ENCODE results near the gene SKAP2.
"Not testable (repeated sequence)": the region's sequence is repeated elsewhere in the genome, so short reads cannot be mapped to it uniquely, and the experiment has no call there.

Gene SKAP2

GRCh38 chr7:26857170-26857505 lies 7.3 kb downstream of the SKAP2 start:
- DNase-seq: no peak

DNA sequence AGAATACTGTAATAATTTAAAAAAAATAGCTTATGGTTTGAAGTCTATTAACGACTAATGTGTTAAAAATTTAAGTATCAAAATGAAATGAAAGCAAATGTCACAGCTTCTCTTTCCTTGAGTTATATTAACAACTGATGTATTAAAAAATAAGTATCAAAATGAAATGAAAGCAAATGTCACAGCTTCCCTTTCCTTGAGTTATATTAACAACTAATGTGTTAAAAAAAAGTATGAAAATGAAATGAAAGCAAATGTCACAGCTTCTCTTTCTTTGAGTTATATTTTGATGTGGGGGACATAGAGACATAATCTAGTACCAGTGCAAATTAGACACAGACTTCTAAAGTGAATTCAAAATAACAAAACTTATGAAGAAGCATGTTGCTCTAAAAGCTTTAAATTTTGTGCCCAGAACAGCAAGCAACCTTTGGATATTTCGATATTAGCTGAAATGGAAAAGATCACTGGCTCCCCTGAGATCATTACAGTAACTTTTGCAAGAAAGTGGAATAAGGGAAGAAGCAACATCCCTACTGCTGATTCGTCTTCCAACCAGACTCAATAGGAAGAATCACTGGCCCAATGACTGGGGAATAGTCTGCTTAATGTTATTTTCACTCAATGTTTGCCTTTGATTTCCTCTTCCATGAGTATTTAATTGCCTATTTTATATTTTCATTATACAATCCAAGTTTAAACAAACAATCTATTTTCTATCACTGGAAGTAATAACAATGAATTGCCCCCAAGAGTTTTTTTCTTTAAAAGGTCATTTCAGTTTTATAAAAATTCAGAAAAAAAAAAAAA lies 8.0 kb downstream of the SKAP2 start:
- DNase-seq: no peak

DNA sequence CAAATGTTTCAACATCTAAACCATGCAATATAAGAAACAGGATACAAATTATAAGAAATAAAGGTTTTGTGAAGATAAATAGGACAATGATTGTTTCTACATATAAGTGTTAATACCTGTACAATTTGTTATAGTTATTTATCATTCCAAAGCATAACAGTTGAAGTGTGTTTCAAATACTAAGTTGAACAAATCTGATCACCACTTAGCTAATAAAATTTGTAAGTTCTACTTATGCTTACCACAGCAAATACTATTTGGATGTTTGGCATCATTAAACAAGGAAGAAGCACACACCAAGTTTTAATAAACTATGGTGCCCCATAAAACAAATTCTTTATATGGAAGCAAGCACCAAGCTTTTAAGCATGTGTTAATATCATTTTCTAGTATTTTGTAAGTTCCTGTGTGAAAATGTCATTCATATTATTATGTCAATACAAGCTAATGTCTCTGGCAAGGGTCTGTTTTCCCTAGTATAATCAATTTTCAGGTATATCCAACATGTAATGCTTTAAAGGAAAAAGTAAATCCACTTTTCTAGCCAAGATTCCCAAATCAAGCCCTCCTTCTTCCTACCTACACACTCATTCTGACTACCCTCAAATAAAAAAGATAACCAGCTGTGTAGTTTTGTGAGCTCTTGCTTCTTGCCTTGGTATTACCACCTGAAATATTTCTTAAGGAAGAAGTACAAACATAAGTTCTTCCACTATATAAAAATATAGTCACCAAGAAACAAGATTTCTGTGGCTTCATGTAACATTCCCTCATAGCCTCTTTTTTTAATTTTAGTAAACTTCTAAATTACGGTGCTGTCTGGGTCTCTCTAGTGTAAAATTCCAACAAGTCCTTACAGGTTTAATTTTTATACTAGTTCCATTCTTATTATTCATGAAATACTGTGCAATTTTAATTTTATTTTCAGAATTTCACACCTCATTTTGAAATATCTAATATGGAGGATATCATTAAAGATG lies 9.2 kb downstream of the SKAP2 start:
- no peak for DNase-seq

DNA sequence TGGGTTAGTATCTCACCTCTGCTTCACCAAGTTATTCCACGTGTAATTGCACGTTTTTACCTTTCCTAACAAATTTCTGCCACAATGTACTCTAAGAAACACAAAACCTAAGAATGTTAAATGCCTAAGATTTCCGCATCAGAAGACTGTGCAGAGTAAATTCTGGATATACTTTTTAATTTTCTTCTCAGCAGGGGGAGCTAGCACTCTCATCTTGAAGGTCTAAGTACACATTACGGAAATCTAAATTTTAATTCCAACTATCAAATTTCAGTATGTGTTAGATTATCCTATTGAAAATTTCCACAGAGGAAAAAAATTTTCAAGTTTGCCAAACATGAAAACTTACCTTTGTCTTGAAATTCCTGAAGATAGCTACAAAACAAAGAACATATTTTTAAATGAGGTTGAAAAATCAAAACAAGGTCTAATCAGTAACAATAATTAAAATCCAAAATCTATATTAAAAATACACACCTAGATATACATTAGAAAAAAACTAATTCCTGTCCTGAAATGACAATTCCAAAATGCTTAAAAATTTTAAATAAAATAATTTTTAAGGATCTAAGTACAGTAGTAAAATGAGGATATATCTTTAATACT lies 10.5 kb downstream of the SKAP2 start:
- DNase-seq: no peak

GRCh38 chr7:26850193-26850651 lies 14.2 kb downstream of the SKAP2 start:
- DNase-seq: no peak

DNA sequence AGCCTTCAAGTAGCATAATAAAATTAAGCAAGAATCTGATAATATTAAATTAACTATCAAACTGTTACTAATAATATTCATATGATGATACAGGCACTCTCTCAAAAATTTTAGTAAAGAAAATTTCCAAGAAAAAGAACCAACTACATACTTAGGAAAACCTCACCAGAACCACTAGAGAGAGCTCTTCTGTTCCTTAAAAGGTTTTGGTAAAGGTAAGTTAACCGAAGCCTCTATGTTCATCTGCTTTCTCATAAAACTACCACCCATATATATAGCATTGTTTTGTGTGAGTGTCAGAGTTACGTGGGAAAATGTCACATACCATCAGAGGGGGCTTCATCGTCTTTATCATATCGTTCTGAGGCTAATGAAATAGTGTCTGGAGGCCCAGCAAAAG lies 20.7 kb downstream of the SKAP2 start:
- DNase-seq: no peak

GRCh38 chr7:26842897-26843296 lies 21.5 kb downstream of the SKAP2 start:
- no peak for DNase-seq

DNA sequence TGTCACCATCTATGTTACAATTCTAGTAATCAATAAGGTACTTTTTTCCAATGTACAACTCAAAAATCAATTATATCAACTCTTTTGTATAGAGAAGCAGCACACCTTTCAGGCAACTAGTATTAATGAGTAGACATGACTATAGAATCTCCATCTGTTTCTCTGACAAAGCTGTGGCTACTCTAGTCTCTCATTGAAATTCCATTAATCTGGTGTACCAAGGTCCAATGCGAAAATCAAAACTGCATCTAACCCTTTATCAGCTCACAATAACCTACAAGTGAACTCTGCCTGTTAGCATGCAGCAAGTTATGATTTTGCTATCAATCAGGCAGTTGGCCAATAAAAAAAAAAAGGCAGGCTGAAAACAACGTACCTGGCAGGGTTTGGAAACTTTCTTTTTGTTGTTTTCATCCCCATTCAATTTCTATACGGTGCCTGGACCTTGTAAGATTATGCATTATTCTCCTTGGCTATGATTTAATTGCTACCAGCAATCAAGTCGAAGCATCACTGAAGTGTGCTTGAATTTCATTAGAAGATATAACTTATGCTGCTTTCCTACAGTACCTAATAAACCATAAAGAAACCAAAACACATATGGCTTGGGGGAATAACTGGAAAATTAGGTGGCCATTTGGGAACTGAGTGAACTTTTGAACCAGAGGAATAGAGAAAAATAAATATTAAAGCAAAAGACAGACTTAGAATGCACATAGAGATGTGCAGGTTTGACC lies 23.2 kb downstream of the SKAP2 start:
- no peak for DNase-seq

DNA sequence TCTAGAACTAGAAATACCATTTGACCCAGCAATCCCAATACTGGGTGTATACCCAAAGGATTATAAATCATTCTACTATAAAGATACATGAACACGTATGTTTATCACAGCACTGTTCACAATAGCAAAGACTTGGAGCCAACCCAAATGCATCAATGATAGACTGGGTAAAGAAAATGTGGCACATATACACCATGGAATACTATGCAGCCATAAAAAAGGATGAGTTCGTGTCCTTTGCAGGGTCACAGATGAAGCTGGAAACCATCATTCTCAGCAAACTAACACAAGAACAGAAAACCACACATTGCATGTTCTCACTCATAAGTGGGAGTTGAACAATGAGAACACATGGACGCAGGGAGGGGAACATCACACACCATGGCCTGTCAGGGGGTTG lies 27.6 kb downstream of the SKAP2 start:
- DNase-seq: not testable (repeated sequence)

GRCh38 chr7:26815426-26815825 lies 49.0 kb downstream of the SKAP2 start:
- DNase-seq: no peak

GRCh38 chr7:26813432-26813831 lies 51.0 kb downstream of the SKAP2 start:
- no peak for DNase-seq

- DNase-seq: no peak
Measured at GRCh38 chr7:26794541-26794940, 69.8 kb downstream of the SKAP2 start.

DNA sequence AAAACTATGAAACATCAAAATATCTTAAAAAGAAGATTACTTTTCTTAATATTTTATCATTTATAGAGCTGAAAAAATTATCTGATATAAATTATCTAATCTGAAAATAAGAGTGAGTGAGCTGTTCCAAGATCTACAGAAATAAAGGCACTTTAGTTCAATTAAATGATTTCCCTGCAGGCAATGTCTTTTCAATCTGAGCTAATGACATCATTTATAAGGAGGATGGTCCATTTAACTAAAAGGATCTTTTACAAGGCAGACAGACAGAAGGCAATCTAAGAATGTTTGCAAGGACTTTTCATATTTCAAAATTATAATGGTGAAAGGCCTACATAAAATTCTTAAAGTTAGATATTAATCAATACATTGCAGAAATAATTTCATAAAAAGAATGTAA lies 71.8 kb downstream of the SKAP2 start:
- no peak for DNase-seq

- DNase-seq: no peak
Measured at GRCh38 chr7:26792006-26792405, 72.4 kb downstream of the SKAP2 start.

GRCh38 chr7:26789481-26790184 lies 74.8 kb downstream of the SKAP2 start:
- no peak for DNase-seq

- no peak for DNase-seq
Measured at GRCh38 chr7:26787701-26788100, 76.7 kb downstream of the SKAP2 start.

DNA sequence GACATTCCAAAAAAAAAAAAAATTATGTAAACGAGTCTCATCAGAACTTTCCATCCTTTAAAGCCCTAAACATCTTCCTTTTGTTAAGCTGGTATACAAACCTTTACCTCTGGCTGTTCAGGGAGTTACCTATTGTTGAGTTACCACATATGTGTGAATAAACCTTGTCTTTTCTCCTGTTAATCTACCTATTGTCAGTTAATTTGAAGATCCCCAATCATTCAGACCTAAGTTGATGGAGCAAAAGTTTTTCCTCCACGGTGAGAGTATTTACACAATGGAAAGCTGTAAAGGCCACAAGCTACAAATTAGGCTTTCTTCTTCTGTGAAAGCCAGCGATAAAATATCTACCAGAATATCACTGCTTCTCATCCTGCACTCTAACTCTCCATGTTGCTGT lies 80.3 kb downstream of the SKAP2 start:
- no peak for DNase-seq

DNA sequence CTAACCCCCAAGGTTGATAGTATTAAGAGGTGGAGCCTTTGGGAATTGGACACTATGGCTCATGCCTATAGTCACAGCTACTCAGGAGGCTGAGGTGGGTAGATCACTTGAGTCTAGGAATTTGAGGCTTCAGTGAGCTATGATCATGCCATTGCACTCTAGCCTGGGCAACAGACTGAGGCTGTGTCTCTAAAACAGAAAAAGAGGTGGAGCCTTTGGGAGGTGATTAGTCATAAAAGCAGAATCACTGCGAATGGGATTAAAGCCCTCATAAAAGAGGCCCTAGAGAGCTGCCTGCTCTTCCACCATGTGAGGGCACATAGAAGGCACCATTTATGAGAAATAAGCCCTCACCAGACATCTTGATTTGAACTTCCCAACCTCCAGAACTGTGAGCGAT lies 81.9 kb downstream of the SKAP2 start:
- no peak for DNase-seq

DNA sequence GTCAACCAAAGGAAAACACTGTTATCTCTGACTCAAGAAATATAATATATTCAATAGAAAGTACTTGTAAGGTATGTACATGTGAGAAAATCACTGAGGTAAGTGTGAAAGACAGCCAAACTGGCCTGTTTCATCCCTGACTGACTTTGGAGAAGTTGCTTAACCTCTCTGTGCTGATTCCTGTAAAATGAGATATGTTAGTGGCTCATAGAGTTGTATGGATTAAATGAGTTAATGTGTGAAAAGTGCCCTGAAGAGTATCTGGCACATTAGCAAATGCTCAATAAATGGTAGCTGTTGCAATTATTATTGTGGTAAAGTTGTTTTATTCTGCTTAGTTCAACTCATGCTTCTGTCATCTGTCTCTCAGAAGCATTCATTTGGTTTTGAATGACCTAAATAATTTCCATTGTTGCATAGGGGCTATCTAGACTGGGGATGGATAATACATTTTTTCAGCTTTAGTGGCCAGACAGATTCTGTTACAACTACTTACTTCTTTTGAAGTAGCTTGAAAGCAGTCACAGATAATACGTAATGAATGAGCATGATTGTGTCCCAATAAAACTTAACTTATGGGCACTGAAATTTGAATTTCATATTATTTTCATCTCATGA lies 84.3 kb downstream of the SKAP2 start:
- DNase-seq: no peak

- no peak for DNase-seq
Measured at GRCh38 chr7:26777385-26777784, 87.0 kb downstream of the SKAP2 start.

DNA sequence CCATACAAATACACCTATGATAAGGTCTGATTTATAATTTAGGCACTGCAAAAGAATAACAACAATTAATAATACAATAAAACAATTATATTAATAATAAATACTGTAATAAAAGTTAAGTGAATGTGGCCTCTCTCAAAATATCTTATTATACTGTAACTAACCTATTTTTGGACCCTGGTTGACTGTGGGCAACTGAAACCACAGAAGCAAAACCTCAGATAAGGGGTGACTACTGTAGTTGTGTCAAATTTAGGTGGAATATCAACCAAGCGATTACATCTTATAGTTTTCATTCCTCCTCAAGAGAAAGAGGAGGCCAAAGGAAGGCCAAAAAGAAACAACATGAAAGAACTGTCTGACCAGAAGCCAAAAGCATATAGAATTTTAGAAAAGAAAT lies 103.9 kb downstream of the SKAP2 start:
- DNase-seq: no peak

GRCh38 chr7:26759108-26759507 lies 105.3 kb downstream of the SKAP2 start:
- DNase-seq: no peak

Data from NCI-H774 (cell line).